Measurements from ENCODE around the gene CENATAC.

DNA sequence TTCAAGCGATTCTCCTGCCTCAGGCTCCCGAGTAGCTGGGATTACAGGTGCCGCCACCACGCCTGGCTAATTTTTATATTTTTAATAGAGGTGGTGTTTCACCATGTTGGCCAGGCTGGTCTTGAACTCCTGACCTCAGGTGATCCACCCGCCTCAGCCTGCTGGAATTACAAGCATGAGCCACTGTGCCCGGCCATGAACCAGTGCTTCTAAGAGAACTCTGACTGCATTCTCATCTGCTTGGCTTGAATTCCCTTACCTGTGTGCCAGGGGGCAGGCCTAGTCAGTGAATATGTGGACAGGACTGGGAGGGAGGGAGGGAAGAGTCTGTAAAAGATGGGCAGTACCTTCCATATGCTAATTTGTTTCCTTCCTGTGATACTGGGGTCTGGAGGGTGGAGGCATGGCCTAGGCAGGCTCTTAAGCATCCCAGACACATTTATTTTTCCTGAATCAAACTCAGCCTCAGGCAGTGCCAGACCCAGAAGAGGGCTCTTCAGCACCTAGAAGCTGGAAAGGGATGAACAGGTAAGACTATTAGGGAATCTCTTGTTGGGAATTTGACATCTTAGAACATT lies 13.6 kb downstream of the CENATAC start:
- TF ChIP-seq, protein P1, sequence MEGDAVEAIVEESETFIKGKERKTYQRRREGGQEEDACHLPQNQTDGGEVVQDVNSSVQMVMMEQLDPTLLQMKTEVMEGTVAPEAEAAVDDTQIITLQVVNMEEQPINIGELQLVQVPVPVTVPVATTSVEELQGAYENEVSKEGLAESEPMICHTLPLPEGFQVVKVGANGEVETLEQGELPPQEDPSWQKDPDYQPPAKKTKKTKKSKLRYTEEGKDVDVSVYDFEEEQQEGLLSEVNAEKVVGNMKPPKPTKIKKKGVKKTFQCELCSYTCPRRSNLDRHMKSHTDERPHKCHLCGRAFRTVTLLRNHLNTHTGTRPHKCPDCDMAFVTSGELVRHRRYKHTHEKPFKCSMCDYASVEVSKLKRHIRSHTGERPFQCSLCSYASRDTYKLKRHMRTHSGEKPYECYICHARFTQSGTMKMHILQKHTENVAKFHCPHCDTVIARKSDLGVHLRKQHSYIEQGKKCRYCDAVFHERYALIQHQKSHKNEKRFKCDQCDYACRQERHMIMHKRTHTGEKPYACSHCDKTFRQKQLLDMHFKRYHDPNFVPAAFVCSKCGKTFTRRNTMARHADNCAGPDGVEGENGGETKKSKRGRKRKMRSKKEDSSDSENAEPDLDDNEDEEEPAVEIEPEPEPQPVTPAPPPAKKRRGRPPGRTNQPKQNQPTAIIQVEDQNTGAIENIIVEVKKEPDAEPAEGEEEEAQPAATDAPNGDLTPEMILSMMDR (IDR thresholded peaks at IDR 0.05; ENCODE audit: low read length), result no peak
- TF ChIP-seq EZH2 (IDR thresholded peaks at IDR 0.05; ENCODE audit: borderline replicate concordance, low read length), result no peak
